HG03025 (cell line): ENCODE data around the gene NF1.
"Not testable (repeated sequence)": the region's sequence is repeated elsewhere in the genome, so short reads cannot be mapped to it uniquely, and the experiment has no call there.

Experiments
- ATAC-seq: cut with Tn5 transposase; IDR thresholded peaks from one replicate; pipeline ENCODE4 v1.9.1; 2021; ENCODE audit warnings: mild to moderate bottlenecking, moderate library complexity; ENCODE audit not compliant: unreplicated experiment, low FRiP score

The NF1 gene

DNA sequence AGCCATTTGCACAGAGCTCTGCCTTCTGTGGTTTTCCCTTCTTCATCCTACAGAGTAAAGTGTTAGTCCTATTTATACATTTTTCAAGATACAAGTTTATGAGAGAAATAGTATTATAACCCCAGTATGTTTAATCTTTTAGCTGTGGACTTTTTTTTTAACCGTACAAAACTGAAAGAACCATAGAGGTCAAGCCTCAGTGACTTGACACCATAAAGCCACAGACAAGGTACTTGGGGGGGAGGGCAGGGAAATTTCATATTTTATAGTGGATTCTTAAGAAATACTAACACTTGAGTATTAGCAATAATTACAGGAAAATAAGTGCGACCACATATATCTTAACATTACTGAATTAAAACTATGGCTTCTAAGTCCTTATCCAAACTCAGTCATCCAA, 279.7 kb downstream of the NF1 start:
- ATAC-seq: no peak

GRCh38 chr17:31378638-31379037, 283.9 kb downstream of the NF1 start:
- no peak for ATAC-seq

DNA sequence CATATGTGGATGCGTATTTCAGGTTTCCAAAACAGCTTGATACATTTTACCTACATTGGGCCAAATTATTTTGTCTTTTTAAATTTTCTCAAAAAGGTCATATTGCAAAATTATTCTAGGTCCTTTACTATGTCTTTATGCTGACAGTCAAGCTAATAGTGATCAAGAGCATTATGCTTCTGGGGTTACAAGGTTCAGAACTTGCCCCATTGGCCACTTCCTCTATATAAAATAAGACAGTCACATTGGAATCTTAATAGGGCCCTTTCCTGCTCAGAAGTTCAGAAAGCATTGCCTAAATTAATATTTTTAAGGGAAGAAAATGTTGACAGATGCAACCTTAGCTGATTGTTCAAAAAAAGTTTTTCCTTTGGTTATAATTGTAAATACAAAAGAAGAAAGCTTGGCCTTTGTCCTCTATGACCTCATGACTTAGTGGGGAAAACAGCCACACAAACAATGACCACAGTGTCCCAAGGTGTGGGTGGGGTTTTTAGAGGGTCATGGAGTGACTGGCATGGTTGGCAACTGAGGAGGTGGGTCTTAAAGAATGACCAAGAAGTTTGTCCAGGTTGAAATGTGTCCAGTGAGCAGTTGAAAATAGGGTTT, 284.9 kb downstream of the NF1 start:
- no peak for ATAC-seq

GRCh38 chr17:31381165-31381668, 286.4 kb downstream of the NF1 start:
- ATAC-seq: no peak

DNA sequence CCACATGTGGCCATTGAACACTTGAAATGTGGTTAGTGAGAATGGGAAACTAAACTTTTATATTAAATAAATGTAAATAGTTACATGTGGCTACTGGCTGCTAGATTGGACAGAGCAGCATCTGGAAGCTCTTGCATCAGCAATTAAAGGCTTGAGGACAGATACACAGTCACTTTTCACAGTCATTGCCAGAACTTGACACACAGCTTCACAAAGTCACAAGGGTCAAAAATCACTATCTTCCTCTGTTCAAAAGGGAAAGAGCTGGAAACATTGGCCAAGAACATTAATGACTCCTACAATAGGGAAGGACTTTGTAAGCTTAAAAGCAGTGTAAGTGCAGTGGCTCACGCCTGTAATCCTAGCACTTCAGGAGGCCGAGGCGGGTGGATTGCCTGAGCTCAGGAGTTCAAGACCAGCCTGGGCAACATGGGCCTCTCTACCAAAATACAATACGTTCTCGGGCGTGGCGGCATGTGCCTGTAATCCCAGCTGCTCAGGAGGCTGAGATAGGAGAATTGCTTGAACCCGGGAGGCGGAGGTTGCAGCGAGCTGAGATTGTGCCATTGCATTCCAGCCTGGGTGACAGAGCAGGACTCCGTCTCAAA, 288.0 kb downstream of the NF1 start:
- not testable (repeated sequence) for ATAC-seq

DNA sequence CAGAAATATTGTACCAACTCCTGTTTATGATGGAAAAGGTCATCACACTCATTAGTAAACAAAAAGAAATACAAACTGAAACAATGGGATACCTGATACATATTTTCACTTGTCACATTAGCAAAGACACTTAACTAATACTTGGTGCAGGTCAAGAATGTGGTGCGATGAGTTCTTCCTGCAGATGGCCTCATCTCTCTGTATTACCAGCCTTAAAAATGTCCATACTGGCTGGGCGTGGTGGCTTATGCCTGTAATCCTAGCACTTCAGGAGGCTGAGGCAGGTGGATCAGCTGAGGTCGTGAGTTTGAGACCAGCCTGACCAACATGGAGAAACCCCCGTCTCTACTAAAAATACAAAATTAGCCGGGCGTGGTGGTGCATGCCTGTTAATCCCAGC, 288.7 kb downstream of the NF1 start:
- not testable (repeated sequence) for ATAC-seq

DNA sequence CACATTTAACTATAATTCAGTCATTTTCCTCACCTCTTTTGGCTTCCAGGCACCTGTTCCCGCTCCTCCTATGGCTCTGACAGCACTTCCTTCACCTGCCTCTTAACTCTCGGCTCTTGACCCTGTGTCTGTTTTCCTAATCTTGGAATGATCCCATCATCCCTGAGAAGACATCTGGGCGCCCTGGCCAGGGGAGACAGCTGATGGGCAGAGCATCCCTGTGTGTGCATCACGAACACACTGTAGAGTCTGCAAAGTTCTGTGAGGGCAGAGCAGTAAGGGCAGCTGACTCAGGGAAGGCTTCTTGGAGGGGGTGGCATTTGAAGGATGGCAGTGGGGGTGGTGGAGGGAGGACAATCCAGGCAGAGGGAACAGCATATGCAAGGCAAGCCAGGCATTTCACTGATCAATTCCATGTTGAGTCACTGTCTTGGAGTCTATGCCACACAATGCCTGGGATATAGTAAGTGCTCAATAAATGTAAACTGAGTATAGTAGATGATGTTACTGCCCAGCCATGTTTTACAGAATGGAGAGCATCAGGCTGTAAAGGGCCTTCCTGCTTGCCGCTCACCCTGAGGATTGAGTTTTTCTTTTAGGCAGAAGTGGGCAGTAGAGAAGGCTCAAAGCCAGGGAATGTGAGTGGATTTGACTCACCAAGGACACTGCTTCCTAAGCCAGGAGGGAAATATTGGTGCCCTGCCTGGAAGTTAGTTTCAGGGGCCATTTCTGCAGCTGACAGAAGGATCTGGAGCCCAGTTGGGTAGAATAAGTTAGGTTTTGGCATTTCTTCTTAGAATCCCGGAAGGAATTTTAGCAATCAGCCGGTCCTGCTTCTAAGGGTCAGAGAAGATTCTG, 290.9 kb downstream of the NF1 start:
- no peak for ATAC-seq

DNA sequence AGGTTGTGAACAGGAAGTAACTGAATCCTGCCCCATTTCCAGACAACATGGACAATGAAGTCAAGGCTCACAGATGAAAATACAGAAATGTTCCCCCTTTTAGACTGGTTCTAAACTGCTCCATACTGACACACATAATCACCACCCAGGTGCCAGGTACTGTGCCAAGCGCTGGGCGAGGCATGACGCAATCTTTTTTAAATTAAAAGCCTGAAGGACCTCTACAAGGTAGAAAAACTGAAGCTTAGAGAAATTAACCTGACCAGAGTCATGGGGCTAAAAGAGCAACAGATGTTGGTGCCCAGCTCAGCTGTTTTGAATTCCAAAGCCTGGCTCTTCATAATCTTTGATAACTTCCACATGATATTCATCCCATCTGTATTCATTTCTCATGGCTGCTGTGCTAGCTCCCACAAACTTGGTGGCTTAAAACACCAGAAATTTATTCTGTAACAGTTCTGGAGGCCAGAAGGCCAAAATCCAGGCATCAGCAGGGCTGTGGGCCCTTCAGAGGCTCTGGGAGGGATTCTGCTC, 291.8 kb downstream of the NF1 start:
- ATAC-seq: no peak

DNA sequence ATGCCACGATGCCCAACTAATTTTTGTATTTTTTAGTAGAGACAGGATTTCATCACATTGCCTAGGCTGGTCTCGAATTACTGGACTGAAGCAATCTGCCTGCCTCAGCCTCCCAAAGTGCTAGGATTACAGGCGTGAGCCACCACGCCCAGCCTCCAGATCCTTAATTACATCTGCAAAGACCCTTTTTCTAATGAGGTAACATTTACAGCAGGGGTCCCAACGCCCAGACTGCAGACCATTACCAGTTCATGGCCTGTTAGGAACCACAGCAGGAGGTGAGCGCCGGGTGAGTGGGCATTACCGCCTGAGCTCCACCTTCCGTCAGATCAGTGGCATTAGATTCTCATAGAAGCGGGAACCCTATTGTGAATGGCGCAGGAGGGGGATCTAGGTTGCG, 292.7 kb downstream of the NF1 start:
- ATAC-seq: no peak

DNA sequence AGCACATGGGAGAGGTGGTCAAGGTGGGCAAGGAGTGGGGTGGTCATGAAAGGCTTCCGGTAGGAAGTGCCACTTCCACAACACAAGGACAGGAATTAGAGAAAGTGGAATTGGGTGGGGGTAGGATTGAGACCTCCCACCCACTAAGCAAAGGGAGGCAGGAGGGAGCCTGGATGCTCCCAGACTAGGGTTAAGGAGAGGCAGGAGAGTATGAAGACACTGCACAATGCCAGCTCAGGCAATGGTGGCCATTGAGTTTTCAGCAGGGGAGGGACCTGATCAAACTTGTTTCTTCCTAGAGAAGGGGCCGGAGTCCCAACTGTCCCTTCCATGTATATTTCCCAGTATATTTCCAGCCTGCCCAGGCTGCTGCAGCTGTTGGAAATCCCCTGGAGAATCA, 293.6 kb downstream of the NF1 start:
- ATAC-seq: no peak

DNA sequence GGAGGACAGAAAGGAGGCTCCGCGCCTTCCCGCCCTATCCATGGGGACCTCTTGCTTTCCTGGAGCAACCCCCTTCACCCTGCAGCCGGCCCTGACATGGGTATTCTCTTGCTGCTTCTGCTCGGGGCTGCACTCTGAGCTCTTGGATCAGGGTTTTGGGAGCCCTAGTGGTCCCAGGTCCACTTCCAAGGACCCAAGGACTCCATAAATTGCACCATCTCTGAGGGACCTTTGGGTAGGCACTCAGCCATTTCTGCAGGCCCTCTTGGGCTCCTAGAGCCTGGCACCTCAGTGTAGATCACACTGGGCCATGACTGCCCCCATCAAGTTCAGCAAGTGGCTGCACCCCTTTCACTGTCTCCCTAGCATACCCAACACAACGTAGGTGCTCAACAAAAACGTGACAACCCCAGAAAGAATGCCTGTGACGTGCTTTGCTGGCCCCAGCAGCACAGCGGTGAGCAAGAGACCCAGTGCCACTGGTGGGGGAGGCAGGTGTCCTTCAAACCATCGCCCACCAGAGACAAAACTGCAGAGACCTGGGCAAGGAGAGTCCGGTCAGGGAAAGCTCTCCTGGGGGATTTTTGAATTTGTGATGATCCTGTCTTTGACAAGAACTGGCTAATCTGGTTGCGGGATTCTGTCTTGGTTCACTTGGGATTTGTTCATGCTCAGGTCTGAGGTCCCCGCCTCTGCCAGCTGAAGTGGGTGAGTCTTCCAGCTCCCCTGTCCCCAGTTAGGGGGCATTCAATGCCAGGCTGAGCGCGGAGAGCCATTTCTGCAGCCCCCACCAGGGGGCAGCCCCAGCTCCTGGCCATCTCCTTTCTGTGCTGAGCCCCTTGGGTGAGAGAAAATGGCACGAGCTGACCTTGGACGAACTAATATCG, 294.2 kb downstream of the NF1 start:
- ATAC-seq: no peak

GRCh38 chr17:31389657-31390381, 295.0 kb downstream of the NF1 start:
- no peak for ATAC-seq

- no peak for ATAC-seq
Observed at GRCh38 chr17:31390426-31390747, 295.6 kb downstream of the NF1 start.

DNA sequence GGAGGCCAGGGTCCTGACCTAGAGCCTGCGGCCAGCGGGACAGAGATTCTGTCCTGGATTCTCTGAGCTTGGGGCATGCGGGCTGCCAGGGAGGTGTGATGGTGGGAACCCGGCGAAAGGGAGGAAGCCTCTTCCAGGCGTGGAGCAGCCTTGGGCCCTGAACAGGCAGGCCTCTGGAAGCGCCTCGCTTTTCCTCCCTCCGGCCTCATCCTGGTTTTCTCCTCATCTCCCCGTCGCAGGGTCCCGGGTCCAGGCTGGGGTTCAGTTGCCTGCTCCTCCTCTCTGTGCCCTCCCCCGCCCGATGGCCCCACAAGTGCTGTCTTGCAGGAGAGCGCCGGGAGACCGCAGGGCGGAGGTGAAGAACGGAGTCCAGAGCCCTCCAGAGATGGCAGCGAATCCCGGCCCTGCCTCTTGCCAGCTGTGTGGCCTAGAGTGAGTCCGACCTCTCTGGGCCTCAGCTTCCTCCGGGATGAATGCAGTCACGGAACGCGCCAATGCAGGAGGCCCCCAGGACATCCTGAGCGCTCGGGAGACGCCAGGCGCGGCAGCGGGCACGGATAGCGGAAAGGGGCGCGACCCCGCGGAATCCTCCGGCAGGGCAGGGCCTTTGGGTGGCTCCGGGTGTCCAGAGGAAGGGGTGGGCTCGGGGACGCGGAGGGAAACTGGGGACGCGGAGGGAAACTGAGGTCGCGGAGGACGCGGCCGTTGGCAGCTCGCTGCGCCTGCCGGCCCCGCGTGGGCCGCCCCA, 296.1 kb downstream of the NF1 start:
- no peak for ATAC-seq

- ATAC-seq: no peak
Observed at GRCh38 chr17:31391496-31391949, 296.7 kb downstream of the NF1 start, which contains the start of gene RAB11FIP4. Gene RAB11FIP4, plus strand, starts transcription at chr17:31391675. Its CDS starts 178 bp downstream, at chr17:31391853.

DNA sequence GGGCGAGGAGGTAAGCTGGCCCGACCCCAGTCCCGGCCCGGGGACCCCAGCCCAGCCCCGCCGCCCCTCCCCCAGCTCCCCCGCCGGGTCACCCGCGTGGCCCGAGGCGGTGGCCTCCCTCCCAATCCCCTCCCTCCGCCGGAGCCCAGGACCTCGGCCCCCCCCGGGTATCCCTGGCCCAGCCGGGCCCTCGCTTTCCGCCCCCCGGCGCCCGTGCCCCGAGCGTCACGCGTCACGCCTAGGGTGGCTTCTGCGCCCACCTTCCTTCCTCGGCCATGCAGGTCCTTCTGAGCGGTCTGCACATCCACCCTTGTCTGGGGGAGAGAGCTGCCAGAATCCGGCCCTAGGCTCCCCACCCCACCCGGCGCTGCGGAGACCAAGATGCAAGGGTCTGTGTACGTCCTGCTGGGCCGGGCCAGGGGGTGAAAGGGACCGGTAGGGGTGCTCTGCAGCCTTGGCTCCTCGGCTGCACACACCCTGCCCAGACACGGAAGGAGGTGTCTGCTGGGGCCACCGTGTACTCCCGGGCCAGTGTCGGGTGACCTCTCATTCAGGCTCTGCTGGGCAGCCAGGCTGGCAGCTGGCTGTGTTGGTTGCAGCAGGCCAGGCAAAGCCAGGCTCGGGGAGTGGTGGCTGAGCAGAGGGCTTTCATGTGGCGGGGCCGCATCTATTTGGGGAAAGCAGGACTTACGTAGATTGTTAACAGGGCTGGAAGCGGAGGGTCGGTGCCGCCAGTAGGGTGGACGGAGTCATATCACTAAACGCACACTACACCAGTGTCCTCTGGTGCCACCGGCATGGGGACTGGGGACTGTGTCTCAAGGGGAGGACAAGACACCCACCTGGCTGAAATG, 297.5 kb downstream of the NF1 start:
- no peak for ATAC-seq

DNA sequence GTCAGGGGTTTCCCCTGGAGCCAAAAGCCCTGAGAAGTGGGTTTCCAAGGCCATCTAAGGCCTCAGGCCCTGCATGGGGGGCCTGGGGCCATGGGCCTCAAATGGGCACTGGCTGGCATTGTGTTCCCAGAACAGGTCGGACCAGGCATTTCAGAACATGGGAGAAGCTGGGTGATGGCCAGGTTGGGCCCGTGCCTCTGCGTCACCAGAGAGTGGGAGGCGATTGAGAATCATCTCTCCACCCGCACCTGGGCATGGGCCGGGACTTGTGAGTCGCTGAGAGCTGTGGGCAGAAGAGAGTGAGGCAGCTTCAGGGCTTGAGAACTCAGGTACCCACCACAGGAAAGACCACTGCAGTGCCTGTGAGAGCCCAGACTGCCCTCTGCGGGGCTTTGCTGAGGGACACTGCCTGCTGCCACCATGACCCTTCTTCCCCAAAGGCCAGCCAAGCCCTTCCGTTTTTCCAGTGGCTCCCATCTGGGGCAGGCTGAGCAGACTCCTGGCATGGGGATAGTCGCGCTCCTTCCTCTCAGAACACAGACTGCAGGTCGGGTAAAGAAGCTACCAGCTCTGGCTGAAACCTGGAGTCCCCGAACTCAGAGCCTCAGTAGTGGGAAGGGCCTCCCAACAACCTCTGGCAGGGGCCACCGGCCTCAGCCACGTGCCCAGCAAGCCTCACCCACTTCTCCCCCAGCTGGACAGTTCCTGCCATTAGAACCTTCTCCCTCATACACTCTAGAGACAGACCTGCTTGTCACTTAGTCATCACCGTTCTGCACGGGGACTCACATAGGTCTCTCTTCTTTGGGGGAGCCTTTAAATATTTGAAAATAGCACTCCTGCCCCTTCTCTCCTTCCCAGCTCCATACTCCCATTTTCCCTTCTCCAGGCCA, 298.3 kb downstream of the NF1 start:
- no peak for ATAC-seq
